ENCODE measurements around the gene MAST4. TPM values are rescaled to one million over a fixed set of nuclear protein-coding genes. Genes with fewer than 3 reads are reported as not detected.

The MAST4 gene
- total RNA-seq, 4 donors from 2014 or later = 19.5 to 44.1 (median 24.1) TPM

DNA sequence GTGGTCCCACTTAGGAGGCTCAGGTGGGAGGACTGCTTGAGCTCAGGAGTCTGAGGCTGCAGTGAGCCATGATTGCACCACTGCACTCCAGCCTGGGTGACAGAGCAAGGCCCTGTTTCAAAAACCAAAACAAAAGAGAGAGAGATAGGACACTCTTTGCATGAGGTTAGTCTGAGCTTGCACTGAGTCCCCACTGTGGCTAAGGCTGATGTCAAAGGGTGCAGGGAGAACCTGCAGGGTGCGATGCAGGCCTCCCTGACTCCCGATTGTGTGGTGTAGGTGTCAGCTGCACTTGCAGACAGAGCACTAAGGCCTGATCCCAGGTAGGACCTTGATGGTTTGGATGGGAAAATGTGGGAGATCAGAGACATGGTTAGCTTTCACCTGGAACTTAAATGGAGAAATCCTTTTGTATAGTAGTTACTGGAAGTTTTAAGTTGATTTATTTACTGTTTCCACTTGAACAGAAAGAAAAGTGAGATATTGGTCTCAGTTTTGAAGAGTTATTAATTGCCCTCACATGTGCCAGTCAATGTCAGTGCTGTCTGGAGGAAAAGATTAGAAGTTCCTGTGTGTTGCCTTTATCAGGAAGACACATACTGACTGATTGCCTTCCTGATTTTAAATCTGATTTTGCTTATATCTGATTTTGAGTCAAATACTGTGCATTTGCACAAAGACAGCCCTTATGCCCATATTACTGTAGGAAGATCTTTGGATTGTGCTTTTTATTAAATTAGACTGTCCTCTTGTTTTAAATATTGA, 260.0 kb downstream of the MAST4 start:
- Histone ChIP-seq H3K4me3 (no peak overlapping the region), H3K27me3 (peaks cover 0 to 4% of the 10 kb centered on the region in 2 donors), H3K4me1 (peaks cover 0 to 3% (median 0%) of the 10 kb centered on the region in 4 donors), H3K36me3 (no peaks in the 10 kb centered on the region), H3K9me3 (no peaks in the 10 kb centered on the region), H3K27ac (no peak overlapping the region)
- no peak for TF ChIP-seq CTCF (IDR thresholded peaks at IDR 0.05)
- no peak for TF ChIP-seq POLR2A (IDR thresholded peaks at IDR 0.05)
- TF ChIP-seq EP300 (IDR thresholded peaks at IDR 0.05) = no peak
- WGBS, 2 donors = 43 to 90% methylated on average over 2 of the region's 2 CpGs
- DNase-seq (ENCODE audit: low spot score in 2 of 2) = no peak

GRCh38 chr5:66859526-66859925, 263.3 kb downstream of the MAST4 start:
- Histone ChIP-seq H3K4me3 (no peak overlapping the region), H3K4me1 (peaks cover 0 to 3% (median 0%) of the 10 kb centered on the region in 4 donors), H3K36me3 (no peaks in the 10 kb centered on the region), H3K9me3 (no peaks in the 10 kb centered on the region), H3K27me3 (peaks cover 0 to 9% of the 10 kb centered on the region in 2 donors), H3K27ac (no peak overlapping the region)
- WGBS, 2 donors = 67 to 81% methylated on average over 2 of the region's 2 CpGs
- DNase-seq (ENCODE audit: low spot score in 2 of 2) = no peak
- TF ChIP-seq CTCF (IDR thresholded peaks at IDR 0.05) (no peak), POLR2A (IDR thresholded peaks at IDR 0.05) (no peak), EP300 (IDR thresholded peaks at IDR 0.05) (no peak)

DNA sequence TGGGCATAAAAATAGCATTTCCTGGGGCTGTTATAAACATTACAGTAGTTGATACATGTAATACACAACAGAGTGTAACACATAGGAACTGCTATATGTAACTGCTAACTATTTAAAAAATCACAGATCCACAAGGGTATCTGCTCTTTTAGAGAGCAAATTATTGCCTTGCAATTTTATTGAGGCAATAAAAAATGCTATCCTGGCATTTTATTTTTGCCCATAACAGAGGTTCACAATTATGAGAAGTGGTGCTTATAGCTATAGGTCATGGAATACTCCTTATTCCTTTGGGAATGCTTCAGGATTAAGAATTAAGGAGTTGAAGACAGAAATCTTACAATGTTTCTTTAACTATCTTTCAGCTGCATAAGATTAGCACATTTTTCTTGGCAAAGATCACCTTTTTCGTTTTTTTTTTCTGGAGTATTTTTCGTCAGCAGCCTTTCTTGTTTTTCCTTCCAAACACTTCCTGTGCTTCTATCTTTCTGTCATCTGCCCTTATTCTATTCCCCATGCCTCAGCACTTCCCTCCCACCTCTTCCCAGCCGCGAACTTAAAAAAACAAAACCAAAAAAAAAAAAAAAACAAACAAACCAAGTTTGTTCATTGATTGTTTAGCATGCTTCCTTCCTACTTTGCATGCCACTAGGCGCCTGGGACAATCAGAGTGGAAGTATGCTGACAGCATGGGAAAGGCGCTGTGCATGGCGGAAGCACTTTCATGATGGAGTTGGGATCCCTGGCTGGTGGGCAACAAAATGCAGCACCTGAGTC, 264.2 kb downstream of the MAST4 start:
- H3K27ac ChIP-seq = no peak overlapping the region
- H3K9me3 ChIP-seq = no peaks in the 10 kb centered on the region
- WGBS, 2 donors = 23 to 29% methylated on average over 7 of the region's 7 CpGs

DNA sequence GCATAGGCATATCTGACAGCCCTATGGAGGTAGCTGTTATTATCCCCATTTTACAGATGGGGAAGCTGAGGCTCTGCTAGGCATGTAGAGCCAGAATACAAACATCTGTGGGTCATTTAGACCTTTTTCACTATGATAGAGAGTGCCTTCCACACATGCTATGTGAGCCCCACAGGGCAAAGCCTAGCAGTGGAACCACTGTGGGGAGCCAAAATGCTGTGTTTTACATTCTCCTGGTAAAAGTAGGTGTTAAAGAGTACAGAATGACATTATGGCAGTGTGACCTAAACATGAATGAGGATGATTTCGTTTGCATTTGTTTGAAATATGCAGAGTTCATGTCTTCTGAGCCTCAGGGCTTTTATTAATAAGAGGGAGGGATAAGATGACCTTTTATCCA, 265.2 kb downstream of the MAST4 start:
- 33 to 62% methylated on average over 1 of the region's 1 CpG for WGBS, 2 donors
- no peak overlapping the region for H3K27ac ChIP-seq

More for the DNA sequence above, 264.2 kb downstream of the MAST4 start:
- H3K27me3 ChIP-seq = peaks cover 0 to 9% of the 10 kb centered on the region in 2 donors
- H3K4me3 ChIP-seq = no peak overlapping the region
- TF ChIP-seq EP300 (IDR thresholded peaks at IDR 0.05) (no peak), POLR2A (IDR thresholded peaks at IDR 0.05) (no peak), CTCF (IDR thresholded peaks at IDR 0.05) (no peak)
- DNase-seq (ENCODE audit: low spot score in 2 of 2) = no peak
- H3K4me1 ChIP-seq = peaks cover 0 to 3% (median 0%) of the 10 kb centered on the region in 4 donors
- no peaks in the 10 kb centered on the region for H3K36me3 ChIP-seq

More for the DNA sequence above, 265.2 kb downstream of the MAST4 start:
- H3K9me3 ChIP-seq = no peaks in the 10 kb centered on the region
- no peaks in the 10 kb centered on the region for H3K36me3 ChIP-seq
- peaks cover 0 to 9% of the 10 kb centered on the region in 2 donors for H3K27me3 ChIP-seq
- DNase-seq (ENCODE audit: low spot score in 2 of 2) = no peak
- H3K4me1 ChIP-seq = peaks cover 0 to 3% (median 0%) of the 10 kb centered on the region in 4 donors
- no peak overlapping the region for H3K4me3 ChIP-seq
- no peak for TF ChIP-seq EP300 (IDR thresholded peaks at IDR 0.05)
- TF ChIP-seq CTCF (IDR thresholded peaks at IDR 0.05) = no peak
- no peak for TF ChIP-seq POLR2A (IDR thresholded peaks at IDR 0.05)

Measured in tibial nerve (tissue), 4 donors.